GM19043 (cell line): Measurements from ENCODE around the gene SPINK9.
"Not testable (repeated sequence)": the region's sequence is repeated elsewhere in the genome, so short reads cannot be mapped to it uniquely, and the experiment has no call there.

Experiments used
- ATAC-seq: cut with Tn5 transposase; IDR thresholded peaks from one replicate; pipeline ENCODE4 v1.9.1; 2021; ENCODE audit warnings: low read depth; ENCODE audit not compliant: unreplicated experiment

The SPINK9 gene, protein sequence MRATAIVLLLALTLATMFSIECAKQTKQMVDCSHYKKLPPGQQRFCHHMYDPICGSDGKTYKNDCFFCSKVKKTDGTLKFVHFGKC

DNA sequence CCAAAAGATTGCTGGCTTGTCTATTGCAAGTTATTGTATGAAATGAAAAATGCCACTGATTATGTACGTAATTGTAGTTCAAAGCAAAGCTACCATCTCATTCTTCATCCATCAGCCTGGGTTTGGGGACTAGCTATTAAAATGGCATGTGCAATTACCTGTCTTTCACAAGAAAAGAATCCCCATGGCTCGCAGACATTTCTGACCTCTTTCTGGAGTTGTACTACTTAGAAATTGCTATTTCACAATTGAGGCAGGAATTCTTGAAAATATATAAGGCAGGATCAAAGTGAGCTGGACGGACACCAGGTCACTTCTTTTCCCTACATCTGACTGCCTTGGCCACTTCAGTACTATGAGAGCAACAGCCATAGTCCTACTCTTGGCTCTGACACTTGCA, at the start of gene SPINK9:
TSS of gene SPINK9 (plus strand) at position 301 of the 400 bp plus-strand sequence. CDS start at position 356, 55 bp downstream.
- ATAC-seq: no peak

DNA sequence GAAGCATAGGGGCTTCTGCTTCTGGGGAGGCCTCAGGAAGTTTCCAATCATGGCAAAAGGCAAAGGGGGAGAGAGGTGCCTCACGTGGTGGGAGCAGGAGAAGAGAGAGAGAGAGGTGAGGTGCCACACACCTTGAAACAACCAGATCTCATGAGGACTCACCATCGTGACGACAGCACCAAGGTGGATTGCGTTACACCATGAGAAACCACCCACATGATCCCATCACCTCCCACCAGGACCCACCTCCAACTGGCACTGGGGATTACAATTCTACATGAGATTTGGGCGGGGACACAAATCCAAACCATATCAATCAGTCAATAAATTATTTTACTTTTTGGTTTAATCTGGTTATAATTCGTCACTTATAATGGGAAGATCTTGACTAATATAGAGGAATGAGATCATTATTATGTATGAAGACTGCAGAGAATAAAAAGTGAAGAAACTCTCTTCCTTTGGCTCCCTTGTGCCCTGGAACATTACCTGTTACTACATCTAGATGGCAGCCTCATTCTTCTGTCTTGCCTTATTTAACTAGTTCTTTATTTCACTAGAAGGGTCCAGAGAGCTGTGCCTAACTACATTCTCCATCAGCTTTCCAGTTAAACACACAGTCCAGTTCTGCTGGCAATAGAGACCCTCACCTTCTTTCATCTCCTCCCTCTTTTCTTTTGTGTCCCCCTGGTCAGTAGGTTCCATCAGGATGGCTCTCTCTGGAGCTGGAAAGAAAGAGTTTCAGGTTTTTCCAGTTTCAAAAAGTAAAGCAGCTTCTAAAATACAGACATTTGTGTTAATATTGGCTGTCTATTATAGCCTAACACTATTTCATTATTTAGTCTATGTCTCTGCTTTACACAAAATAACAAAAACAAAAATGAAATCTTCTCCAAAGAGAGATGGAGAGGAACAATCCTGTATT, 44.8 kb upstream of the SPINK9 start:
- no peak for ATAC-seq

DNA sequence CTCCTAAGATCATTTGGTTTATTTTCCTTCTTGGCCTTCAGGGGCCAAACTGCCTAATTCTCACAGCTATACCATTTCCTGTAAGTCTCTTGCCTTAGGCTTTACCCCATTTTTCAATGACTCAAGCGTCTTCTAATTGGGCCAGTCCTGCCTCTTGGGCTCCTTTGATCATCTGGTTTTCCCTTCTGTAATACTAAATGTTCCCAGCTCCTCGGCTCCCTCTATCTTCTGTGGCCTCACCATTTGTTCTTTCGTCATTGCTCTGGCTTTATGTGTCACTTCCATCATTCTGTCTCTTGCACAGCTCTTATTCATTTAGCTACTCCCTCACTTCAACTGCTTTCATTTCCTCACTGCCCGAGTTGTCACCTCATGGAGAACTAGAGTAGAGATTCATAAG, 37.6 kb upstream of the SPINK9 start:
- no peak for ATAC-seq

DNA sequence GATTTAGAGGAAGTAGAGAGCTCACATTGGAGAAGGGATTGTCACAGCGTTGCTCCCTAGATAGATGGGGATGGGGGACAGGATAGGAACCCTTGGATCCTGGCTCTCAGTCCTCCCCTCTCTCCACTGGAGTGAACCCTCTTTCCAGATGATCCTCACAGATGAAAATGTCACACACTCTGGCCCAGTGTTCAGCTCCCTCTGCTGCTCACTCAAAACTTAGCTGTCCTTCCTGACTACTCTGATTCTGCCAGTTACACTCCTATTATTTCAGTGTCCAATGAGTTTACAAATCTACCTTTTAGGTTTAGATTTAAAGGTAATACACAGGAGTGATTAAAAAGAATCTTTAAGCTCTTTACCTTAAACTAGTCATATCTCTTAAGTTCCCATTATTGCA, 28.9 kb upstream of the SPINK9 start:
- no peak for ATAC-seq

DNA sequence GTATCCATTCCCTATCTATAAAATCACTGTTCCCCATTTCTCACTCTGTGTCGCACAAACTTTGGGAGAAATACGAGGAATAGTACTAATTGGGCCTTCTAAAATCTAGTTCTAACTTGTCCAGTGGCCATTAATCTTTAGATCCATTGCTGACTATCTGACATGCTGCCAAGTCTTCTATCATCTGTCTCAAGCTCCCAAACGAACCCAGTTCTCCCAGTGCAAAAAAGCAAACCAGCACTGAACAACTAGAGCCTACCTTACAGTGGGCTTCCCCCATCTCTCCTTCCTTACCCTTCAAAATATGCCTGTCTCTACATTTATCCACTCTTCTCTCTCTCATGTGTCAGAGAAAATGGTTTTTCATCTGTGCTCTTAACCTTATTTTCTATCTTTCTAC, 26.3 kb upstream of the SPINK9 start:
- ATAC-seq: no peak

DNA sequence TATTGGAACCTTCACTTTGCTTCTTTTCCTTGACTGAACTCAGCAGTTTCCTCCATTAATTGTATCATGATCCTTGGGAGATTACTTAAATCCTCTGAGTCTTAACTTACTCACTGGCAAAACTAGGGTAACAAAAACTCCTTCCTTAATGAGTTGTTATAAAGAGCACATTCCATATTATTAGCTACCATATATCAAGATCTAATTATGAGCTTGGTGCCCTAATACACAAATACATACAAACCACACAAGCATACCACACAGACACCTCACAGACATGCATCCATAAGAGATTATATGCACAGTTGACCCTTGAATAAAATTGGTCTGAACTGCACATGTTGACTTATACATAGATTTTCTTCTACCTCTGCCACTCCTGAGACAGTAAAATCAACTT, 25.6 kb upstream of the SPINK9 start:
- ATAC-seq: no peak

DNA sequence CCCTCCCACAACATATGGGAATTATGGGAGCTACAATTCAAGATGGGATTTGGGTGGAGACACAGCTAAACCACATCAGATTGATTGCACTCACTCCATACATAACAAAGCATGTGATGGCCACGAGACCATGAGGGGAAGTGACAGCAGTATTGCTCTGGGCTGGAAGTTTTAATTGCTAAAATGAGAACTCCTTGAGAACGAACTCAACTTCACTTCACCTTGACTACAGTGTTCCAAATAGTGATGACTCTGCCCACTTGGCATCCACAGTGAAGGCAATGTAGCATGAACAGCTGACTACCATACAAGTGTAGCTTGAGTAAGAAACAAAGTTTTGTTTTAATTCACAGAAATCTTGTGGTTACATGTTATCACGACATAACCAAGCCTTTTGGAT, 23.9 kb upstream of the SPINK9 start:
- no peak for ATAC-seq

DNA sequence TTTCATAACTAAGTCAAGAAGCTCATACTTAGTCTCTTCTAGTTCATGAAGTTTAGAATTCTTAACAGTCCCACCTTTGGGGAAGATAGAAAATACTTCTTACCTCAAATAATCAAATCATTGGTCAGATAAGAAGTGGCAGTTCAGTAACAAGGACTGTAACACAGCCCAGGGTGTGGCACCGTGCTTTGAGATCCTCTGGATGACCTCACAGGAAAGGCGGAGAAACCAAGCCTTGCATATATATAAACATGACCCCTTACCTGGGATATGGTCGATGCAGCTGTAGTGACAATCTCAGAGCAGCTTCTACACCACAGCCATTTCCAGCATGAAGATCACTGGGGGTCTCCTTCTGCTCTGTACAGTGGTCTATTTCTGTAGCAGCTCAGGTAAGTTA, 23.2 kb upstream of the SPINK9 start, which contains the start of gene SPINK7:
TSS of gene SPINK7 (plus strand) at position 271 of the 400 bp plus-strand sequence. CDS start at position 332, 61 bp downstream.
- ATAC-seq: no peak

DNA sequence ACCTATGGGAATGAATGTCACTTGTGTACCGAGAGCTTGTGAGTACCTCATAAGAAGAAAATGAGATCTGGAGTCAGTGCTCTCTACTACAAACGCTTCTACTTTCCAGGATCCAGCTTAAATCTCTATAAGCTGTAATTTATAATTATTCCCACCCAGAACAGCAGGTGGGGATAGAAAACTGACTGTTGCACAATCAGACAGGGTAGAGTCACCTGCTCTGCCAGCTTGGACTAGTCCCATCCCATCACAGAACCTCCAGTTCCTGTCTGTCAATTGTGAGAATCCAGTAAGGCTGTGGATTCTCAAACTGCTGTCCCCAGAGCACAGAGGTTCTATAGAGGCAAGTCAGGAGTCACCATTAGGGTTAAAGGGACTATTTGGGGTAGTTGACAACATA, 21.2 kb upstream of the SPINK9 start:
- no peak for ATAC-seq

DNA sequence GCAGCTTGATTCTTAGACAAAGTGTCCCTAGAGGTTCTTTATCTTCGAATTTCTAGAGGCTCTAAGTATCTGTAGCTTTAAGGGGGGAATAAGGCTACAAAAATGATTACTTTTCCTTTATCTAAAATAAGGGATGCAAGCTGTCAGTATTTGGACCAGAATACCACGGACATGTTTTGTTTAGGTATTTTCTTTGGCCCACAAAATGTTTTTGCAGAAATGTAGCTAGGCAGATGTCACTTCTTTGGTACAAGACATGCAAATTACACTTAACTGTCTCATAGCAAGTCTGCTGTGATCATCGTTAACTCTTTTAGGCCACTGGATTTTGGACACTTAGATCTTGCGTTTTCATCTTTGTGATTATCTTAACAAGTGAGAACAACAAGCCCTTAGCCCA, 20.6 kb upstream of the SPINK9 start:
- ATAC-seq: no peak

DNA sequence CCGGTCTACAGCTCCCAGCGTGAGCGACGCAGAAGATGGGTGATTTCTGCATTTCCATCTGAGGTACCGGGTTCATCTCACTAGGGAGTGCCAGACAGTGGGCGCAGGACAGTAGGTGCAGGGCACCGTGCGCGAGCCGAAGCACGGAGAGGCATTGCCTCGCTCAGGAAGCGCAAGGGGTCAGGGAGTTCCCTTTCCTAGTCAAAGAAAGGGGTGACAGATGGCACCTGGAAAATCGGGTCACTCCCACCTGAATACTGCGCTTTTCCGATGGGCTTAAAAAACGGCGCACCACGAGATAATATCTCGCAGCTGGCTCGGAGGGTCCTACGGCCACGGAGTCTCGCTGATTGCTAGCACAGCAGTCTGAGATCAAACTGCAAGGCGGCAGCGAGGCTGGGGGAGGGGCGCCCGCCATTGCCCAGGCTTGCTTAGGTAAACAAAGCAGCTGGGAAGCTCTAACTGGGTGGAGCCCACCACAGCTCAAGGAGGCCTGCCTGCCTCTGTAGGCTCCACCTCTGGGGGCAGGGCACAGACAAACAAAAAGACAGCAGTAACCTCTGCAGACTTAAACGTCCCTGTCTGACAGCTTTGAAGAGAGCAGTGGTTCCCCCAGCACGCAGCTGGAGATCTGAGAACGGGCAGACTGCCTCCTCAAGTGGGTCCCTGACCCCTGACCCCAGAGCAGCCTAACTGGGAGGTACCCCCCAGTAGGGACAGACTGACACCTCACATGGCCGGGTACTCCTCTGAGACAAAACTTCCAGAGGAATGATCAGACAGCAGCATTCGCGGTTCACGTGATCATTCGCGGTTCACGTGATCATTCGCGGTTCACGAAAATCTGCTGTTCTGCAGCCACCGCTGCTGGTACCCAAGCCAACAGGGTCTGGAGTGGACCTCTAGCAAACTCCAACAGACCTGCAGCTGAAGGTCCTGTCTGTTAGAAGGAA, 15.1 kb upstream of the SPINK9 start:
- not testable (repeated sequence) for ATAC-seq

DNA sequence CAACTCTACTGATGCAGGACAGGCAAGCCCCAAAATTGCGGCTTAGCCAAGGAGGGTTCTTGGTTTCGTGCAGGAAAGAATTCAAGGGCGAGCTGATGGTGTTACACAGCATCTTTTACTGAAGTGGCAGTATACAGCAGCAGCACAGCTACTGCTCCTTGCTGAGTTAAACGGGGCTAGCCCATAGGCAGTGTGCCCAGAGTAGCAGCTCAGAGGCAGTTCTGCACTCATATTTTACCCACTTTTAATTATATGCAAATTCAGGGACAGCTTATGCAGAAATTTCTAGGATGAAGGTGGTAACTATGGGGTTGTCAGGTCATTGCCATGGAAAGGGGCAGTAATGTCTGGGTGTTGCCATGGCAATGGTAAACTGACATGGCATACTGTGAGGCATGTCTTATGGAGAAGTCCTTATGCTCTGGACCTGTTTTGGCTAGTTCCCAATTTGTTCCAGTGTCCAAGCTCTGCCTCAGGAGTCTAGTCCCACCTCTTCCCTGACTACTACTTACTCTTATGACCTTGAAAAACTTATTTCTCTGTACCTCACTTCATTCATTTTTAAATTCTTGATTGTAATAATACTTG, 2.0 kb upstream of the SPINK9 start:
- no peak for ATAC-seq

DNA sequence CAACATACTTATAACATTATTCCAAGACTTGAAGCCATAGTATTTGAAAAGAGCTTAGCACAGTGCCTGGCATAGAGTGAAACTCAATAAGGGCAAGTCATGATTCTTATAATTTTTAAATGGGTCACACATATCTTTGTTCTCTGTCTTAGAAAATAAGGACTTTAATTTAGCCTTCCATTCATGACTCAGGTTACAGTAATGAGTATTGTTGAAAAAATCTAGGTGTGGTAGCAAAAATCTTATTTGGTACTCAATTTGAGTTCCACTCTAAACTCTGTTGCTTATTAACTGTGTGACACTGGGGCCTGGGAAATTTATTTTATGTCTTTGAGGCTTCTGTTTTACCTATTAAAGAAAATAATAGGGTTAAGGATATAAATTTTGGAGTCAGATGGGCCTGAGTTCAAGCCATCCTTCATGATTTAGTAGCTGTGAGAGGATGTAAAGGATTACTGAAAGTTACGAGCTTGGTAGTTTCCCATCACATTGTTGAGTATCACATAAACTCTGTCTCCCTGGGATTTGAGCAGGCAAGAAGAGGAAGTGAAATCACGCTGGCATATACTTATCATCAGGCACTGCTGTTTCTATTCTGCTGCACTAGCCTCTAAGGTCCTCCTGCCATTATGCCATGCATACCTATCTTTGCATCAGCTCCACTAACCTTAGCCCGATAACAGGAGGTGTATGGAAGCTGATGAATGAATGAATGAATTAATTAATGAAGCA, 1.5 kb downstream of the SPINK9 start:
- peak; percentile 77 for ATAC-seq

DNA sequence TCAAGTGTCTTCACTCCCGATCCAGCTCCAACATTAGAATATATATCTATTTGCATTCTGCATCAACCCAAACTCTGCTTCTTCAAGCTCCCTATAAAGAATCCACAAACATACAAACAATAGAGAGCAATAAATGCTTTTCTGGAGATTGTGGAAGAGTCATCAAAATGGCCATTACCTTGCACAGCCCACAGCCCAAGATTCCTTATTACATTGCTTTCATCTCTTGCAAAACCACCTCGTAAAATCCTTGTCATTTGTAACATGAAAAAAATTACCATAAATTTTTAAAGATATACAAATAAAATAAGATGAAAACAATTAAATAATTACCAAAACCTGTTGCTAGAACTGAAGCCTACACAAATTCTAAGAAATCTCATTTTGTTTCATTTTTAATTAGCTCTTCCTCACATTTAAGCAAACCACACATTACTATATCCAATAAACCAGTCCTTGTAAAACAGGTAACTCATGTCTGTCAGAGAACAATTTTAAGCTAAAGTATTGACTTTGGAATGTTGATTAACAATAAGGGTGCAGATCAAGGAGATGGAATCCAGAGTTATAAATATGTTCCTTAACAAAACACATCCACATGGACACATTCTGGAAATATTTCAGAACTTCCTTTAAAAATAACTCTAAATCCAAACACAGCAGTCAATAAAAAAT, 7.1 kb downstream of the SPINK9 start:
- no peak for ATAC-seq

DNA sequence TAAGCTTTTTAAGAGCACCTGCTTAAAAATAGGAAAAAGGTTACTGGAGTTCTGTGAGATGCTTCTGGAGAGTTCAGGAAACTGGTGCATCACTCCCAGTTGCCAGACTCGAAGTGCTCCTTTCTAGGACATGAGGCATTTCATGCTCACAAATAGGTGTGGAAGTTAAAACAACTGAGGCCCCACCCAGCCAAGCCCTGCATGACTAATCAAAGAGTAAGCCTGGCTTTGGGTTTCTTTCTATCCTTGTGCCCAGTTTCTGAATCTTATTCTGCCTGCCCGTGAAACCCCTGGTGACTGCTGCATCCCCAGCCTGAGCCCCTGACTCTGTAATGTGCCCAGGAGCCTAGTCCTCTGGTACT, 7.7 kb downstream of the SPINK9 start:
- no peak for ATAC-seq

DNA sequence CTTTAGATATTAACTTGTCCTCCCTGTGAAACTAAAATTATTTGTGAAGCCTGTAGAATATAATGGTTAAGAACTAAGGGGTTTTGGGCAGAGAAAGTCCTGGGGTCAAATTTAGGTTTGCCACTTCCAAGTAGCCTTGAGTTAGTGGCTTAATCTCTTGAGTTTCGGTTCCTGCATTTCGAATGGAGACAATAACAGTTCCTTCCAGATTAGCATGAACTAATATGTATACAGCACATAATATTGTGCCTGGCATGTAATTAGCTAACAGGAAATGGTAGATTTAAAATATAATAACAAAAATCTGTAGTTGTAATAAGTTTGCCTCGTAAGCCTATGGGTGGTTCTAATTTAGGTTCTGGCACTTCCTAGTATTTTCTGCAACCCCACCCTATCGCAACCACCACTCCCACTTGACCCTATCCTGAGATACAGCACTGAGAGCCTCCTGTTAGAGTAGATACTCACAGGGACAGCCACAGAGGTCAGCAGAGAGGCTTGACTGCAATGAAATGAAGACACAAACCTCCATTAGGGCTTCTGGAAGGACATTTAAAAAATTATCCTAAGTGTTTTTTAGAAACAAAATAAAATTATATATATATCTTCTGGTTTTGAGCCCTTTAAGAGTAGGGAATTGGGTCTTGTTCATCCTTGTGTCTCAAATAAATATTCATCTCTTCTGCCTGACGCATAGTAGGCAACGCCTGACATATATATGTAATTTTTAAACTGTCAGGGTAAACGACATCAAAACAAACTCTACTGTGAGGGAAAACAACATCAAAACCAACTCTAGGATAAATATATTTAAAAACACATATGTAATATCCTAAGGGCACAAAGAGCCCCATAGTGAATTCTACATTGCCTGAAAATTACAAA, 8.5 kb downstream of the SPINK9 start:
- no peak for ATAC-seq

DNA sequence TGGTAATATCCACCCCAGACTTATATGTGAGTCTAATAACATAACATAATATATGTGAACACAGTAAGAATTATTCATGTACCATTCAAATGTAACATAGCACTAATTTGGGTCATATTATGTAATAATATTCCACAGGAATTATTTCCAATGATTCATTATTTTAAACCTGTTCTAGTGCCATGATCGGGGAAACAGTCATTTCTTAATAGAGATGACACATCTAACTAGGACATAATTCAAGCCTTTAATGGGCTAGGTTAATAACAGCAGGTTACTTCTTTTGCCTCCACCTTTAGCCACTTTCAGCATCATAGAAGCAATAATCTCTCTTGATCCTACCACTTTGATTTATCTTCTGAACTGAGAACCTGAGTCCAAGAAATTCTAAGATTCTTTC, 12.3 kb downstream of the SPINK9 start:
- no peak for ATAC-seq

DNA sequence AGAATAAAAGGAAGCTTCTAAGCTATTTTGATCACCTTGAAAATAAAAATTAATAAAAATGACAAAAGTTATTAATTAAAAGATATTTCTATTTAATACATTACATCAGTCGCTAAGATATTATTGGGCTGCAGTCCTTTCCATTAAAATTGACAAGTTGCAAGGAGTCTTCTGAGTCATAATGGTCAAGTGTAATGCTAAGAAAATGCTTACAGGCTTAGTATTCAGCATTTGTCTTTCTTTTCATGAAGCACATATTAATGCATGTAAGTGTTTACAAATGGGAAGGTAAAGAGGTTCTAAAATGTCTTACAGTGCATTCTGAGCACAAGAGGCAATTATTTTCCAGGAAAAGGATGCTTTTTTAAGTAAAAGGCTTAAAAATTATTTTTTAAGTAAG, 17.3 kb downstream of the SPINK9 start:
- no peak for ATAC-seq

DNA sequence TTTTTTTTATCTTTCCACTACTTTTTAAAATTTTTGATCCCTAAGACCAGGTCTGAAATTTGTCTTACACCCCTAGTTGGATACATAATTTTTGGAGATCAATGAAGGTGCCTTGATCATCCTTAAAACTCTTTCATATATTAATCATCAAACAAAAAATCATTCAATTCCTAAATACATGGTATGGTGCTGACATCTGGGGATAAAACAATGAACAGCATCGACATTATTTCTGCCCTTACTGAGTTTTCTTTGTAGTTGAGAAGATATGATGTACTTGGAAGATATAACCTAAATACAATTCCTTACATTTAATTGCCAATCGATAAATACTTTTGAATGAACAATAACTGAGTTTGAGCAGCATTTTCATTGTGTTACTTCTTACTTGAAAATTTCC, 18.3 kb downstream of the SPINK9 start:
- ATAC-seq: no peak
